Activated CD8-positive, alpha-beta T cell treated with anti-CD3 and anti-CD28 coated beads for 36 hours (primary cell): ENCODE data around the gene HSPE1. TPM values are rescaled to one million over a fixed set of nuclear protein-coding genes. Genes with fewer than 3 reads are reported as not detected.

Source experiments
- total RNA-seq, 2 experiments: library from RNA; stranded (reverse); gene quantifications; one replicate each; pipeline ENCODE4 v1.2.3, GENCODE V29; 2021

HSPE1 gene
- total RNA-seq, 2 experiments from 2014 or later: 345 to 356 TPM

Other genes with a start within 250 kb of the HSPE1 start
- gene ANKRD44, start 189.6 kb upstream of the HSPE1 start, total RNA-seq: 100 to 1,000 TPM; 131 to 132 TPM
- gene SF3B1, start 65.4 kb upstream of the HSPE1 start, total RNA-seq: 100 to 1,000 TPM; 235 to 253 TPM
- 10 to 100 TPM; 14.0 to 14.6 TPM for gene COQ10B, start 46.8 kb upstream of the HSPE1 start, total RNA-seq
- gene HSPD1, start 539 bp upstream of the HSPE1 start, total RNA-seq: 1,000 to 10,000 TPM; 1,034 to 1,051 TPM
- gene MOB4, start 15.7 kb downstream of the HSPE1 start, total RNA-seq: 10 to 100 TPM; 15.1 to 15.9 TPM
- not detected for gene RFTN2, start 175.2 kb downstream of the HSPE1 start, total RNA-seq
- 10 to 100 TPM; 15.3 to 16.7 TPM for gene MARS2, start 205.0 kb downstream of the HSPE1 start, total RNA-seq